Ishikawa (cell line): ENCODE results near the gene BCO1.

Experiments used
- CEBPB ChIP-seq: IDR thresholded peaks from 2 replicates; pipeline ENCODE4 v1.6.1; 2012
- CREB1 ChIP-seq: IDR thresholded peaks from 2 replicates; pipeline ENCODE4 v1.6.1; 2012; ENCODE audit warnings: low read depth
- EGR1 ChIP-seq: IDR thresholded peaks from 2 replicates; pipeline ENCODE4 v1.6.1; 2012
- EP300 ChIP-seq: IDR thresholded peaks from 2 replicates; pipeline ENCODE4 v1.6.1; 2012; ENCODE audit warnings: borderline replicate concordance
- FOXM1 ChIP-seq: IDR thresholded peaks from 2 replicates; pipeline ENCODE4 v1.6.1; 2012; ENCODE audit warnings: low read depth, borderline replicate concordance
- MAX ChIP-seq: IDR thresholded peaks from 2 replicates; pipeline ENCODE4 v1.6.1; 2012
- NFIC ChIP-seq: IDR thresholded peaks from 2 replicates; pipeline ENCODE4 v1.6.1; 2012
- RAD21 ChIP-seq: IDR thresholded peaks from 2 replicates; pipeline ENCODE4 v1.6.1; 2012; ENCODE audit warnings: low read depth
- TAF1 ChIP-seq: IDR thresholded peaks from 2 replicates; pipeline ENCODE4 v1.6.1; 2012; ENCODE audit warnings: low read depth, mild to moderate bottlenecking
- TCF12 ChIP-seq: IDR thresholded peaks from 2 replicates; pipeline ENCODE4 v1.6.1; 2012; ENCODE audit warnings: low read depth
- TEAD4 ChIP-seq: IDR thresholded peaks from 2 replicates; pipeline ENCODE4 v1.6.1; 2012
- YY1 ChIP-seq: IDR thresholded peaks from 2 replicates; pipeline ENCODE4 v1.6.1; 2012; ENCODE audit warnings: low read depth
- ZBTB7A ChIP-seq: IDR thresholded peaks from 2 replicates; pipeline ENCODE4 v1.6.1; 2012; ENCODE audit warnings: low read depth
- TF ChIP-seq, protein P1 (sequence below): IDR thresholded peaks from 2 replicates; pipeline ENCODE4 v1.6.1; 2012; ENCODE audit warnings: low read depth, mild to moderate bottlenecking
- TF ChIP-seq, protein P2 (sequence below): IDR thresholded peaks from 2 replicates; pipeline ENCODE4 v1.6.1; 2012

The BCO1 gene

GRCh38 chr16:81238296-81239011 lies at the start of gene BCO1:
Gene BCO1 (plus strand): TSS chr16:81238689. CDS start chr16:81238909, 220 bp downstream.
- TF ChIP-seq RAD21: no peak
- TF ChIP-seq, protein P1, sequence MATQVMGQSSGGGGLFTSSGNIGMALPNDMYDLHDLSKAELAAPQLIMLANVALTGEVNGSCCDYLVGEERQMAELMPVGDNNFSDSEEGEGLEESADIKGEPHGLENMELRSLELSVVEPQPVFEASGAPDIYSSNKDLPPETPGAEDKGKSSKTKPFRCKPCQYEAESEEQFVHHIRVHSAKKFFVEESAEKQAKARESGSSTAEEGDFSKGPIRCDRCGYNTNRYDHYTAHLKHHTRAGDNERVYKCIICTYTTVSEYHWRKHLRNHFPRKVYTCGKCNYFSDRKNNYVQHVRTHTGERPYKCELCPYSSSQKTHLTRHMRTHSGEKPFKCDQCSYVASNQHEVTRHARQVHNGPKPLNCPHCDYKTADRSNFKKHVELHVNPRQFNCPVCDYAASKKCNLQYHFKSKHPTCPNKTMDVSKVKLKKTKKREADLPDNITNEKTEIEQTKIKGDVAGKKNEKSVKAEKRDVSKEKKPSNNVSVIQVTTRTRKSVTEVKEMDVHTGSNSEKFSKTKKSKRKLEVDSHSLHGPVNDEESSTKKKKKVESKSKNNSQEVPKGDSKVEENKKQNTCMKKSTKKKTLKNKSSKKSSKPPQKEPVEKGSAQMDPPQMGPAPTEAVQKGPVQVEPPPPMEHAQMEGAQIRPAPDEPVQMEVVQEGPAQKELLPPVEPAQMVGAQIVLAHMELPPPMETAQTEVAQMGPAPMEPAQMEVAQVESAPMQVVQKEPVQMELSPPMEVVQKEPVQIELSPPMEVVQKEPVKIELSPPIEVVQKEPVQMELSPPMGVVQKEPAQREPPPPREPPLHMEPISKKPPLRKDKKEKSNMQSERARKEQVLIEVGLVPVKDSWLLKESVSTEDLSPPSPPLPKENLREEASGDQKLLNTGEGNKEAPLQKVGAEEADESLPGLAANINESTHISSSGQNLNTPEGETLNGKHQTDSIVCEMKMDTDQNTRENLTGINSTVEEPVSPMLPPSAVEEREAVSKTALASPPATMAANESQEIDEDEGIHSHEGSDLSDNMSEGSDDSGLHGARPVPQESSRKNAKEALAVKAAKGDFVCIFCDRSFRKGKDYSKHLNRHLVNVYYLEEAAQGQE: no peak
- no peak for TF ChIP-seq CREB1
- no peak for TF ChIP-seq TCF12
- TF ChIP-seq MAX: no peak

GRCh38 chr16:81189100-81189664 lies 49.3 kb upstream of the BCO1 start:
- no peak for TF ChIP-seq FOXM1
- no peak for TF ChIP-seq RAD21
- no peak for TF ChIP-seq ZBTB7A
- TF ChIP-seq, protein P2, sequence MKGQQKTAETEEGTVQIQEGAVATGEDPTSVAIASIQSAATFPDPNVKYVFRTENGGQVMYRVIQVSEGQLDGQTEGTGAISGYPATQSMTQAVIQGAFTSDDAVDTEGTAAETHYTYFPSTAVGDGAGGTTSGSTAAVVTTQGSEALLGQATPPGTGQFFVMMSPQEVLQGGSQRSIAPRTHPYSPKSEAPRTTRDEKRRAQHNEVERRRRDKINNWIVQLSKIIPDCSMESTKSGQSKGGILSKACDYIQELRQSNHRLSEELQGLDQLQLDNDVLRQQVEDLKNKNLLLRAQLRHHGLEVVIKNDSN: no peak
- no peak for TF ChIP-seq NFIC
- no peak for TF ChIP-seq YY1
- no peak for TF ChIP-seq TAF1
- no peak for TF ChIP-seq EP300
- no peak for TF ChIP-seq TEAD4
- no peak for TF ChIP-seq TCF12
- TF ChIP-seq CREB1: no peak
- TF ChIP-seq EGR1: no peak
- no peak for TF ChIP-seq CEBPB
- TF ChIP-seq, protein P1: no peak
- no peak for TF ChIP-seq MAX

DNA sequence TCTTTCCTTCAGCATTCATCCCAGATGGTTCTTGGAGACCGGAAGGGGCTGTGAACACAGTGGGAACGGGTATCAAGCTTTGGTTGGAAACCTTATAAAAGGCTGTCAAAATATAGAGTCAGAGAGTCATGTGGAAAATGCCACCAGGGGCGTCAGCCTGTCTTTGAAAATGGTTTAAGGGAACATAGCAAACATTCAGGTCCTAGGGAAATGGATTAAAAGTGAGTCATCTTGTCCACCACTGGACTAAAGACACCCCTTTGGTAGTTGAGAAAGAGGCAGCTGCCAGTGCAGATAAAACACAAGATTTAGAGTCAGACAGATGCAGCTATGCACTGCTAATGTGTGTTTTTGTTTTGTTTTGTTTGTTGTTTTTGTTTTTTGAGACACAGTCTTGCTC lies 47.8 kb upstream of the BCO1 start:
- TF ChIP-seq, protein P1: no peak
- TF ChIP-seq MAX (no peak), YY1 (no peak), FOXM1 (no peak), EP300 (no peak), RAD21 (no peak), TCF12 (no peak), TAF1 (no peak), ZBTB7A (no peak), CREB1 (no peak), TEAD4 (no peak), NFIC (no peak), EGR1 (no peak), CEBPB (no peak)
- TF ChIP-seq, protein P2: no peak

DNA sequence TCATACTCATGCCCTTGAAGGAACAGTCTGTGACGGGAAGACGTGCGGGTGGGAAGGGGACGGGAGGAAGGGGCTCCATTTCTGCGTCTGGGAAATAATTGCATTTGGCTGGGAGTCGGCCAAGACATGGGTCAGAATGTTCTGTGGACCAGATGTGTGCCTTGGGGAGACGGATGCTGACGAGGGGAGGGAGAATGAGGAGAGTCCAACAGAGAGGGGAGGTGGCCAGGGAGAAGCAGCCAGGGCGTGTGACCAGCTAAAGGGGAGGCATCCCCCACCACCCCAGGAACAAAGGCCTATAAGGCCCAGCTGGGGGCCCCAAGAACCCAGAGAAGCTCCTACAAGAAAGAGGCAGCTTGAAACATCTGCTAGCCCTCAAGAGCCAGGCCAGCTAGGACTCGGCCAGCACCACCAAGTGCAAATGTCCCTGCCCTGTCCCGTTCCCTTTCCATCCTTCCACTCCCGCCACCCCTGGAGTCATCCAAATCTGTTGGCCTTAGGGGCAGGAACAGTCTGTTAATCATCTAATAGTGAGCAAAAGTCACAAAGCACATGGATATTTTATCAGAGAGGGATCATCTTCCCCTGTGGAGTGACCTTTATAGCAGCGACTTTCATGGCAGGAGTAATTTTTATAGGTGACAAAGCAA lies 42.5 kb upstream of the BCO1 start:
- TF ChIP-seq YY1 (no peak), NFIC (no peak), CEBPB (no peak), EGR1 (no peak), TAF1 (no peak), MAX (no peak), ZBTB7A (no peak)
- TF ChIP-seq, protein P1: no peak
- TF ChIP-seq, protein P2: no peak
